RCC 7860 (cell line): Measurements from ENCODE around the gene SIN3B.
A peak's percentile ranks its signal among the peaks of the same experiment; 100 is the strongest.

Experiments
- DNase-seq: peaks from one replicate; pipeline ENCODE4 v3.0.0-alpha.2; 2015; ENCODE audit warnings: low spot score
- FAIRE-seq: peaks from 2 replicates; lab custom pipeline; 2012; peaks lifted over from hg19 to GRCh38; lab: Jason Lieb, UNC

SIN3B gene

DNA sequence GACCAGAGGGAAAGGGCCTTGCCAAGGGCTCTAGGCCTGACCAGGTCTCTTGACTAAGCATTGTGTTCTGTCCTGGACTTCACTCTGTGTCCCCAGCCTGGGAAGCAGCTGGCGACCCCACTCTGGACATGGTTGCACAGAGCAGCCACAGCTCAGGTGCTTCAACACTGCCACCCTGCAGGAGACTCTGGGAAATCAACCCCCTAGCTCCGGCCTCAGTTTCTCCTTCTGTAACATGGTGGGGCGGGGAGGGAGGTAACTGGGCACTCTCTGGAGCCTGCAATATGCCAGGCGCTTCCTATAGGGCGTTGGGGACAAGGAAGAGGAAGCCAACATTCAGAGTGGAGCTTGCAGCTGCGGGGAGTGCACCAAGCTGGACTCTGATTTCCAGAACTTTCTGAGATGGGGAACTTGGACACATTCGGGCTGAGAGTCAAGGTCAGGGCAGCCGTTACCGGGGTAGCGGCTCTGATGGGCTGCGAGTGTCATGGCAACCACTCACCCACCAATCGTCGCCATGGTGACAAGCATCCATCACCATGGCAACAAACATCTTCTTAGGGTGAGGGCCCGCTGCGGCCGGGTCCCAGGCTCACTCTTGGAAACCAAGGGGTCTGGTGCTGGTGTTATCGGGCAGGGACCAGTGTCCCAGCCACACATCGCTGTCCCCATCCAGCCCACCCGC, 72.4 kb downstream of the SIN3B start:
- FAIRE-seq: no peak

DNA sequence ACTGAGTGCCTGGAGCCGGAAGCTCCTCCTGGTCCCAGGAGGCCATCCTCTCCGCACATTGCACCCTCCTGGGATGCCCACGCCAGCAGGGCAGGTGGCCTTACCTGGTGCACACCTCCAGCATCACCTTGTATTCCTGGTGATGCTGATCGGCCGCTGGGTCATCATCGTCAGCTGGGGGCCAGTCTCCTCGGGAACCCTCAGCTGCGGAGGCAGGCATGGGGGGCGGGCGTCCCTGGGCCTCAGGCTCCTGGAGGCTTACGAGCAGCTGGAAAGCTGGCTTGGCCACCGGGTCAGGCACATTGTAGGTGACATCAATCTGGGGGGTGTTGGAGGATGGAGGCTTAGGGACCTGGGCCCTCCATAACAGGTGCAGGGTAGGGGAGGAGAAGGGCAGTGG, 73.3 kb downstream of the SIN3B start:
- DNase-seq: no peak
- FAIRE-seq: no peak

More for the DNA sequence above, 72.4 kb downstream of the SIN3B start:
- DNase-seq: no peak

DNA sequence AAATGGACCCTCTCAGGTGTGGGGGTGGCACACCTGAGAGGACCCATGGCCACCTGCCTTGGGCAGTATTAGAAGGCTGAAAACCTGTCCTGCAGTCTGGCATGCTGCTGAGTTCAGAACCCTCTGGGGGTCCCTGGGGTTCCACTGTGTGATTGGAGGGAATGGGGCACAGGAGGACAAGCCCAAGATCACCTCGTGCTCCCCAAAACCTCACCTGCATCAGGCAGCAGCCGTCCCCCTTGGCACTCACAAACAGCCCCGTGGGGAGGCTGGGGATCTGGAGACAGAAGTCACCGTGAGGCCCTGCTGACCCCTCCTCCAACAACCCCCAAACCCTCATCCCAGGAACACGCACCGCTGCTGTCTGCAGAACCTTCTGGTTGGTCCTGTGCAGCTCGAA, 74.1 kb downstream of the SIN3B start:
- FAIRE-seq: no peak
- DNase-seq: no peak

DNA sequence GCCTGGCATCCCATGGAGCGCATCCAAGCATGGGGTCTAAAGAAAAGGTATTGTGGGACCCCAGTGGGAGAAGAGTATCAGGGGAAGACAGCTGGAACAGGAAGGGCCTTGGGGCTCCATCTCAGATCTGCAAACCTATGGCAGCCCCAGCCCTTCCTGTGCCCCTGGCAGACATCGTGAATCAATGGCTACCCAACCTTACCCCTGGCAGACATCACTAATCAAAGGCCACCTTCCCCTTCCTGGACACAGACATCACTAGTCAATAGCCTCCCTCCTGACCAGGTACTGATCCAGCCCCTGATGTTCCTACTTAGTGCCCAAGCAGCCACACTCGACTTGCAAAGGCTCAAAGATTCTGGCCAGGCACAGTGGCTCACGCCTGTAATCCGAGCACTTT, 75.4 kb downstream of the SIN3B start:
- no peak for DNase-seq
- FAIRE-seq: no peak

DNA sequence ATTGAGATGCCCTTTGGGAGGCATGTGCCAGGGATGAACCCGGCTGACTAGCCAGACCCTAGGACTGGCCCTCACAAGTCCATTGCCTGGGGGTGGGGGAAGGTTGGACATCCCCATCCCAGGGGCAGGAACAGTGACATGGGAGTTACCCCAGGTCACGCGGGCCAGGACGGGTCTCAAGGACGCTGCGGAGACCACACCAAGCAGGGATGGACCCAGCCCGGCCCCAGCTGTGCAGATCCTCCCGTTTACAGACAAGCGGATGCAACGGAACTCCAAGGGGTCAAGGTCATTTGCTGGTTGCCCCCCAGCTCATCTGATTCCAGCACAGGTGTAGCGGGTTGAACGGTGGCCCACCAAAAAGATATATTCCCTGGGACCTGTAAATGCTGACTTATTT, 79.6 kb downstream of the SIN3B start:
- no peak for DNase-seq
- no peak for FAIRE-seq

DNA sequence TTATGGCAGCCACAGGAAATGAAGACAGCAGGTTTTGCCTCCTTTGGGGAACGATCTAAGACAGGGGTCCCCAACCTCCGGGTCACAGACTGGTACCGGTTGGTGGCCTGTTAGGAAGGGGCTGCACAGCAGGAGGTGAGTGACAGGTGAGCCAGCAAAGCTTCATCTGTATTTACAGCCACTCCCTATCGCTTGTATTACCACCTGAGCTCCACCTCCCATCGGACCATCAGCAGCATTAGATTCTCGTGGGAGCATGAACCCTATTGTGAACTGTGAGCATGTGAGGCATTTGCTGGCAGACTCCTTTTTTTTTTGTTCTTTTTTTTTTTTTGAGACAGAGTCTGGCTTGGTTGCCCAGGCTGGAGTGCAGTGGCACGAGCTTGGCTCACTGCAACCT, 81.8 kb downstream of the SIN3B start:
- DNase-seq (no peak), FAIRE-seq (no peak)

DNA sequence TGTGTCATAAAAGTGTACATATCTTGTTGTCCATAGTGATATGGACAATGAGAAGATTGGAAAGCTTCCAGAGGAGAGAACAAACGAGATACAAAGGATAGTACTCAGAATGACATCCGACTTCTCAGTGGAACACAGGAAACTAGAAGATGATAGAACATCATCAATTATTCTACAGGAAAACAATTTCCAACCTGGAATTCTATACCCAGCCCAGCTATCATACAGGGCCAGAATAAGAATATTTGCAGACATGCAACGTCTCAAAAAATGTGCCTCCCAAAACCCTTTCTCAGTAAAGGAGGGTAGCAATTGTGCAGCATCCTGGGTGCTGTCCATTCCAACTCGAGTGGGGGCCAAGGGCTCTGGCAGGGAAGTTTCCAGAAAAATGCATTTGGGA, 83.6 kb downstream of the SIN3B start:
- DNase-seq (no peak), FAIRE-seq (no peak)

DNA sequence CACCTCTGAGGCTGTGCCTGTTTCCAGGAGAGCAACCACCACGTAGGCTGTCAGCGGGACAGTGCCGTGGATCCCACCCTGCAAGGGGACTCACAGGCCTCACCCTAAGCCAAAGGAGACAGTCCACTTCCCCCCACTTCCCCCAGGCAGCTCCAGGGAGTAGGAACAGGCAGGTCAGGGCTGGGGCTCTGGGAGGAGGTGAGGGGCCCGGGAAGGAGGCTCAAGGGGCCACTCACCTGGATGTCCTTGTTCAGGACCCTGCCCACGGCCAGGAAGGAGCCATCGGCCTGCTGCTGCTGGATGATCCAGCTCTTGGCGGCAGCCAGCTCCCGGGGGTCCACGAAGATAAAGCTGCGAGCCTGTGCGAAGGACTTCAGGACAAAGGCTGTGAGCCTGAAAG, 85.2 kb downstream of the SIN3B start:
- no peak for DNase-seq
- no peak for FAIRE-seq

DNA sequence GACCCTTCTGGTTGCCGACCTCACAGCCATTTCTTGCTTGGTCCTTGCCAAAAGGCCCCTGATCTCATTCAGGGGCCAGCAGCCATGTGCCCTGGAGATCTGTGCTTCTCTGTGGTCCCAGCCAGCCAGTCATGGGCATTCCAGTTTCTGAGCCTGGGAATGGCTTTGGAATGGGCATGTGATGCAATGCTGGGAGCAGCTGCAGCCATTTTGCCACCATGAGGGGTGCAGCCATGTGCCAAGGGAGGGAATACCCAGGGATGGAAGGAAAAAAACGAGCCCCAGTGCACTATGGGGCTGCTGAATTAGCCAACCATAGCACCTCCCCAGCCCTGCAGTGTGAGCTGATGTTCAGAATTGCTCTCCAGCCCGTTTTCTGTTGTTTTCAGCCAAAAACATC, 85.9 kb downstream of the SIN3B start:
- DNase-seq (no peak), FAIRE-seq (no peak)

DNA sequence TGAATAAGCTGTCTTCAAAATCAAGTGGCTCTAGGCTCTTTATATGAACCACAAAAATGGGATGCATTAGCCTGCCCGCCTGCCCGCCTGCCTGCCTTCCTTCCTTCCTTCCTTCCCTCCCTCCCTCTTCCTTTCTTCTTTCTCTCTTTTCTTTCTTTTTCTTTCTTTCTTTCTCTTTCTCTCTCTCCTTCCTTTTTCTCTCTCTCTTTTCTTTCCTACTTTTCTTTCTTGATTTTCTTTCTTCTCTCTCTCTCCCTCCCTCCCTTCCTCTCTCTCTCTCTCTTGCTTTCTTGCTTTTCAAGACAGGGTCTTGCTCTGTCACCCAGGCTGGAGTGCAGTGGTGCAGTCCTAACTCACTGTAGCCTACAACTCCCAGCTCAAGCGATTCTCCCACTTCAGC, 86.5 kb downstream of the SIN3B start:
- DNase-seq: no peak
- no peak for FAIRE-seq

DNA sequence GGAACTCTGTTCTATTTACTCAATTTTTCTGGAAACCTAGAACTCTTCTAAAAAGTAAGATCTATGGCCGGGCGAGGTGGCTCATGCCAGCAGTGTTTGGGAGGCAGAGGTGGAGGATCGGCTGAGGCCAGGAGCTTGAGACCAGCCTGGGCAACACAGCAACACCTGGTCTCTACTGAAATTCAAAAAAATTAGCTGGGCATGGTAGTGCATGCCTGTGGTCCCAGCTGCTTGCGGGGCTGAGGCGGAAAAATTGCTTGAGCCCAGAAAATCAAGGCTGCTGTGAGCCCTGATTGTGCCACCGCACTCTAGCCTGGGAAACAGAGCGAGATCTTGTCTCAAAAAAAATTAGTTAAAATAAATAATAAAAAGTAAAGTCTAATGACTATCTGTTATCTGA, 88.2 kb downstream of the SIN3B start:
- FAIRE-seq: no peak
- no peak for DNase-seq

DNA sequence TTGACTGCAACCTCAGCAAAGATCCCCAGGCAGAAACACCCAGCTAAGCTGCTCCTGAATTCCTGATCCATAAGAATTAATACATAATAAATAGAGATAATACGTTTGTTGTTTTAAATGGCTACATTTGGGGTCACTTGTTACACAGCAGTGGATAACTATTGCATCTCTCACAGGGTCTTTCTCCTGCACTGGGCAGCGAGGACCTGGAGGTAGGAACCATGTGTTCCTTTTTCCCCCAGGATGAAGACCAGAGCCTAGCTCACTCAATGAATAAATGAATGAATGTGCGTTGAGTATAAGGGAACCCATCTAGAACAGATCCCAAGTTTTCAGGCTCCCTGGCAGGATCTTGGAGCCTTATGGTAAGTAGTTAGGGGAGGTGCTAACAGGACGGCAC, 90.3 kb downstream of the SIN3B start:
- no peak for DNase-seq
- no peak for FAIRE-seq

DNA sequence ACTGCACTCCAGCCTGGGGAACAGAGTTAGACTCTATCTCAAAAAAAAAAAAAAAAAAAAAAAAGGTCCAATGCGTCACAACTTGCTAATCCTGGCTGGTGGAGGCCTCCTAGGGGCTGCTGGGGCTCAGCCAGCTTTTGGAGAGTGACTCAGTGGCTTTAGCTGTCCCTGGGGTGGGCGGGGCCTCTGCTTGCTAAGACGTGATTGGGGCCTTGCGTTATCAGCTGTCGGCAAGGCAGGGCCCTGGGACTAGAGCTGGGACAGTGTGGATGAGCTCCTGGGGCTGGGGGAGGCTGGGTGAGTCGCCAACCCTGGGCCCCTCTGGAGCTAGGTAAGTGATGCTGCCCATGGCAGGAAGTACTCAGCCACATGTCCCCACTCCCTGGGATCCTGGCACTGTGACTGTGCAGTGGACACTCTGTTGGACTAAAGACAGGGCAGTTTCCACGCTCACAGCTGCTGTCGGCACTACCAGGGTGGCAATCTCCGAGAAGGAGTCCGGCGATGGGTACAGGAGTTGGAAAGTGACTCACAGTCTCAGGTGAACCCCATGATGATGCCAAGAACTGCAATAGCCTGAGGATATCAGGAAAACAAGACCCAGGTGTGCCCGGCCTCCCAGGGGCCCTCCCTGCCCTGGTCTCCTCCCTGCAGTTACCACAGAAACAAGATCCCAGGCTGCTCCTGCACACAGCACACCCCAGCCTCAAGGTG, 91.8 kb downstream of the SIN3B start:
- FAIRE-seq (peak; percentile 62), DNase-seq (peak; percentile 77)

DNA sequence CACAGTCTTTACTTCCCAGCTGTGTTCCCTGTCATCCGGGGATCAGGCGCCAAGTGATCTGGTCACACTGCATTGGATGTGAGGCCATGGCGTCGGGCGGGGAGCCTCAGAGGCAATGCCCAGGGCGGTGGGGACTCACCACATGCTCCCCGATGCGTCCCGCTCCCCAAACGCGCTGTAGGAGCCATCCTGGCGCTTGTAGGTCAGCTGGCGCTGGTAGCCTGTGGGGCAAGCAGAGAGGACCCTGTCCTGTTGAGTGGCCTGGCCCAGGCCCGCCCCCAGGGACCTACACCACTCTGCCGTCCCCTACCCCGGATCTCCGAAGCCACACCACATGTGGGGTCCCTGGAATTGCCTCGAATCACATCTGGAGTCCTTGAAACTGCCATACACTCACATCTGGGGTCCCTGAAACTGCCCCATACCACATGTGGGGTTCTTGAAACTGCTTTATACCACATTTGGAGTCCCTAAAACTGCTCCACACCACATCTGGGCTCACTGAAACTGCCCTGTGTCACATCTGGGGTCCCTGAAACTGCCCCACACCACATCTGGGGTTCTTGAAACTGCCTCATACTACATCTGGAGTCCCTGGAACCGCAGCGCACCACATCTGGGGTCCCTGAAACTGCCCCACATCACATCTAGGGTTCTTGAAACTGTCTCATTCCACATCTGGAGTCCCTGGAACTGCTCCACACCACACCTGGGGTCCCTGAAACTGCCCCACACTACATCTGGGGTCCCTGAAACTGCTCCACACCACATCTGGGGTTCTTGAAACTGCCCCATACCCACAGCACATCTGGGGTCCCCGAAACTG, 92.8 kb downstream of the SIN3B start:
- FAIRE-seq: no peak

DNA sequence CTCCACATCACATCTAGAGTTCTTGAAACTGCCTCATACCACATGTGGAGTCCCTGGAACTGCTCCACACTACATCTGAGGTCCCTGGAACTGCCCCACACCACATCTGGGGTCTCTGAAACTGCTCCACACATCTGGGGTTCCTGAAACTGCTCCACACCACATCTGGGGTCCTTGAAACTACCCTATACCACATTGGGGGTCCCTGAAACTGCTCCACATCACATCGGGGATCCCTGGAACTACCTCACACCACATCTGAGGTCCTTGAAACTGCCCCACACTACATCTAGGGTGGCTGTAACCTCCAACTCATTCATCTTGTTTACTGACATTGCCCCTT, 93.4 kb downstream of the SIN3B start:
- FAIRE-seq (no peak), DNase-seq (no peak)

More for the DNA sequence above, 92.8 kb downstream of the SIN3B start:
- DNase-seq: no peak

DNA sequence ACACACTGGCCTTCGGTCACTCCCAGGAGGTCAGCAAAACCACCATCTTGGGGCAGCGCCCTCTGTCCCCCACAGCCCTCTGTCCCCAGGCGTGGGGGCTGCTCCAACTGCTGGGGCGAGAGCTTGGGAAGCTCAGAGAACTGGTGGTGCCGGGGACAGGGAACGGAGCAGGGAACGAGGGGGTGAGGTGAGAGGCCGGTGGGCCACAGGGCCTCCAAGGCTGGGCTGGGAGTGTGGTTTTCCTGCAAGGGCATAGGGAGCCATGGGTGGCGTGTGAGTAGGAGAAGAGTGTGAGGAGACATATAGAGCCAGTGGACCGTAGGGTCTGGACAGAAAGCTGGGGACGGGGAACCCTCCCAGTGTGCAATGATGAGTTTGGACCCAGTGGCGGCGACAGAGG, 93.8 kb downstream of the SIN3B start:
- no peak for FAIRE-seq
- DNase-seq: no peak

DNA sequence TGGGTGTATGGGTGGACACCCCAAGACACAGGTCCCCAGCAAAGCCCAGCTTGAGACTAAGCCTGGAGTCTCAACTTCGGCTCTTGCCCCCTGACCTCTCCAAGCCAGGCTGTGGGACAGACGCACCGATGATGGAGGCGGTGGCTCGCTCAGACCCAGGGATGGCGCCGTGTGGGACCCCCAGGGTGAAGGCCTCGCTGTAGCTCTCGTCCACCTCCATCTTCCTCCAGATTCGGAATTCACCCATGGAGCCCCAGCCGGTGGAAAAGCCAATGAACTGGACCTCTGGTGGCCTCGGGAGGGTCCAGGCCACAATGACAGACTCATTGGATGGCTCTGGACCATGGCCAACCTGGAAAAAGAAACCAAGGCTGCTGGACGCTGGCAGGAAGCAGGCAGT, 98.7 kb downstream of the SIN3B start:
- DNase-seq (no peak), FAIRE-seq (no peak)

DNA sequence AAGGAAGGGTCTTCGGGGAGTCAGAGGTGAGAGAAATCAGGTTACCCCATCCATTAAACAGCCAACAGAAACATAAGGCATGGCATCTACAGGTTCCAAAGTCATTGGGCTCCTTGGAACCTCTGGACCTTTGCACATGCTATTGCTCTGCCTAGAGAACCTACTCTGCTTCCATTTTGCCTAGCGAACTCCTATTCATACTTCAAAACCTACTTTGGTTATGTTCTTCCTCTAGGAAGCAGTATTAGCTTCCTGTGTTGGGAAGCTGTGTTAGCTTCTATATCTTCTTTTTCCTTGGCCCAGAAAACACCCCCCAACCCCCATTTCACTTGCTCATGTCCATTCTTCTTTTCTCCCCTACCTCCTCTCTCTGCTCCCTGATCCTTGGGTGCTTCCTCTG, 99.2 kb downstream of the SIN3B start:
- FAIRE-seq: no peak

DNA sequence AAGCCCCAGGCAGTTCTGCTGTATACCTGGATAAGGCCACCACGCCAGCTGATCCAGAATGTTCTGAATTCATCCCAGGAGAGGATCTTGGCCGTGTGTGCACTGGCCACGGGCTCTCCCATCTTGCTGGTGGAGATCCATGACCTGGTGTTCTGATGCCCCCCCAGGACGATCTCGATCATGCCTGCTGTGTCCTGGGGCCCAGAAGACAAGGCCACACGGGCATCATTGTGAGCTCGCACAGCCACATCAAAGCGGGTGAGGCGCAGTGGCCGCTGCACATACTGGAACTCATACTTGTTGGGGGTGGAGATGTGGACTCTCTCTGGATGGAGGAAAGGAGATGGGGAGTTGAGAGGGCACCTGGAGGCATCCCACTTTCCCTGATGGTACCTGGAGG, 99.7 kb downstream of the SIN3B start:
- DNase-seq (no peak), FAIRE-seq (no peak)

More for the DNA sequence above, 99.2 kb downstream of the SIN3B start:
- no peak for DNase-seq
